ENCODE results near the gene PPP1R14C. TPM values are rescaled to one million over a fixed set of nuclear protein-coding genes. Genes with fewer than 3 reads are reported as not detected.

The PPP1R14C gene
- total RNA-seq, 2 experiments from 2014 or later: not detected

- no peak for ATAC-seq
- peaks cover 8% of the 10 kb centered on the region for H3K9me3 Mint-ChIP-seq (ENCODE audit: insufficient read depth)
- H3K36me3 Mint-ChIP-seq (ENCODE audit: low read depth): no peaks in the 10 kb centered on the region
- no peaks in the 10 kb centered on the region for H3K4me1 Mint-ChIP-seq (ENCODE audit: low read depth)
- CTCF ChIA-PET: no interaction called here
- POLR2A ChIA-PET: no interaction called here
- H3K27me3 Mint-ChIP-seq (ENCODE audit: low read depth): peaks cover 4% of the 10 kb centered on the region
- no peak overlapping the region for H3K27ac Mint-ChIP-seq
- H3K4me3 Mint-ChIP-seq: no peak overlapping the region
- DNase-seq: no peak
Measured at GRCh38 chr6:150293019-150293418, 150.2 kb downstream of the PPP1R14C start.

GRCh38 chr6:150293423-150294173 lies 150.8 kb downstream of the PPP1R14C start:
- Mint-ChIP-seq H3K4me1 (ENCODE audit: low read depth) (no peaks in the 10 kb centered on the region), H3K27me3 (ENCODE audit: low read depth) (peaks cover 3% of the 10 kb centered on the region), H3K9me3 (ENCODE audit: insufficient read depth) (peaks cover 8% of the 10 kb centered on the region), H3K36me3 (ENCODE audit: low read depth) (no peaks in the 10 kb centered on the region), H3K4me3 (no peak overlapping the region), H3K27ac (no peak overlapping the region)
- ChIA-PET CTCF (interaction anchor here (0.7 kb wide), 1 partner anchor 9 kb away, joined by 3 read pairs; no protein-coding TSS in a partner anchor), POLR2A (no interaction called here)
- ATAC-seq: no peak
- DNase-seq: no peak

GRCh38 chr6:150296890-150297289 lies 154.0 kb downstream of the PPP1R14C start:
- ATAC-seq (no peak), DNase-seq (no peak)
- Mint-ChIP-seq H3K27ac (no peak overlapping the region), H3K4me1 (ENCODE audit: low read depth) (peaks cover under 1% of the 10 kb centered on the region), H3K36me3 (ENCODE audit: low read depth) (no peaks in the 10 kb centered on the region), H3K27me3 (ENCODE audit: low read depth) (no peaks in the 10 kb centered on the region), H3K9me3 (ENCODE audit: insufficient read depth) (peaks cover 8% of the 10 kb centered on the region), H3K4me3 (no peak overlapping the region)
- CTCF ChIA-PET: no interaction called here
- POLR2A ChIA-PET: no interaction called here

- POLR2A ChIA-PET: no interaction called here
- no peaks in the 10 kb centered on the region for H3K27me3 Mint-ChIP-seq (ENCODE audit: low read depth)
- H3K4me1 Mint-ChIP-seq (ENCODE audit: low read depth): peaks cover 4% of the 10 kb centered on the region
- no peak overlapping the region for H3K27ac Mint-ChIP-seq
- ATAC-seq: no peak
- H3K36me3 Mint-ChIP-seq (ENCODE audit: low read depth): no peaks in the 10 kb centered on the region
- H3K4me3 Mint-ChIP-seq: no peak overlapping the region
- CTCF ChIA-PET: no interaction called here
- DNase-seq: no peak
- H3K9me3 Mint-ChIP-seq (ENCODE audit: insufficient read depth): peaks cover 8% of the 10 kb centered on the region
Measured at GRCh38 chr6:150297327-150298029, 154.6 kb downstream of the PPP1R14C start.

- Mint-ChIP-seq H3K36me3 (ENCODE audit: low read depth) (no peaks in the 10 kb centered on the region), H3K27me3 (ENCODE audit: low read depth) (no peaks in the 10 kb centered on the region), H3K4me3 (no peak overlapping the region), H3K9me3 (ENCODE audit: insufficient read depth) (peaks cover 8% of the 10 kb centered on the region), H3K27ac (no peak overlapping the region), H3K4me1 (ENCODE audit: low read depth) (peaks cover 4% of the 10 kb centered on the region)
- POLR2A ChIA-PET: no interaction called here
- no peak for DNase-seq
- ATAC-seq: no peak
- CTCF ChIA-PET: no interaction called here
Measured at GRCh38 chr6:150298030-150298380, 155.2 kb downstream of the PPP1R14C start.

GRCh38 chr6:150298676-150299075 lies 155.8 kb downstream of the PPP1R14C start:
- DNase-seq: no peak
- no peaks in the 10 kb centered on the region for H3K27me3 Mint-ChIP-seq (ENCODE audit: low read depth)
- H3K36me3 Mint-ChIP-seq (ENCODE audit: low read depth): no peaks in the 10 kb centered on the region
- H3K9me3 Mint-ChIP-seq (ENCODE audit: insufficient read depth): peaks cover 8% of the 10 kb centered on the region
- ATAC-seq: no peak
- no peak overlapping the region for H3K27ac Mint-ChIP-seq
- H3K4me1 Mint-ChIP-seq (ENCODE audit: low read depth): peaks cover 4% of the 10 kb centered on the region
- ChIA-PET POLR2A (no interaction called here), CTCF (no interaction called here)
- H3K4me3 Mint-ChIP-seq: no peak overlapping the region

Other genes starting within 250 kb of the PPP1R14C start
- not detected for gene RAET1E, start 244.9 kb upstream of the PPP1R14C start, total RNA-seq
- gene RAET1G, start 219.9 kb upstream of the PPP1R14C start, total RNA-seq: not detected
- gene ULBP2, start 201.0 kb upstream of the PPP1R14C start, total RNA-seq: under 1 TPM; 0.40 to 0.60 TPM
- gene ULBP1, start 179.1 kb upstream of the PPP1R14C start, total RNA-seq: under 1 TPM; 0.65 to 0.71 TPM
- not detected for gene RAET1L, start 117.5 kb upstream of the PPP1R14C start, total RNA-seq
- 1 to 10 TPM; 1.8 to 2.9 TPM for gene ULBP3, start 73.9 kb upstream of the PPP1R14C start, total RNA-seq
- not detected for gene IYD, start 226.0 kb downstream of the PPP1R14C start, total RNA-seq